ENCODE data around the gene RPS5. TPM values are rescaled to one million over a fixed set of nuclear protein-coding genes. Genes with fewer than 3 reads are reported as not detected.

RPS5 gene
- polyA plus RNA-seq, 2 of the 4 experiments (the other 2 are of a cell fraction): 2,123 to 2,475 TPM

GRCh38 chr19:58352760-58353671 is 34.1 kb upstream of the RPS5 start, which contains the start of gene A1BG:
Gene A1BG, minus strand, starts transcription at chr19:58353492. Its CDS starts 55 bp downstream, at chr19:58353437.
- CTCF ChIA-PET: interaction anchor here (1.0 kb wide), 1 partner anchor 9 kb away, joined by 3 read pairs; the partner anchor contains the start of gene ZNF497
- ATAC-seq (no peak), DNase-seq (ENCODE audit: low read depth in 1 of 2, low spot score in 1 of 2) (no peak), FAIRE-seq (no peak)
- Histone ChIP-seq H3K9me3 (peaks cover 2% of the 10 kb centered on the region; the same call in 1 of the 3 replicates), H3K4me3 (no peak within 1 kb of the TSS), H3K4me2 (no peak within 1 kb of the TSS), H3K4me1 (0 out of 3 replicates have a peak, but pooled peaks cover 4% of the 10 kb centered on the region), H3K27ac (no peak within 1 kb of the TSS)
- TF ChIP-seq ZNF302 (CRISPR knock-in tag; IDR thresholded peaks at IDR 0.05) (no peak), CBX2 (IDR thresholded peaks at IDR 0.05; ENCODE audit: borderline replicate concordance, low read depth) (no peak), MAX (IDR thresholded peaks at IDR 0.05) (no peak), MYC (IDR thresholded peaks at IDR 0.05; ENCODE audit: borderline replicate concordance, low read length) (no peak), ESRRA (IDR thresholded peaks at IDR 0.05; ENCODE audit: borderline replicate concordance, low read length) (no peak), RFX5 (IDR thresholded peaks at IDR 0.05) (no peak), POLR2A (IDR thresholded peaks at IDR 0.05; ENCODE audit: low read length) (no peak), CTCF (IDR thresholded peaks at IDR 0.05) (no peak), POLR2AphosphoS2 (conservative IDR thresholded peaks at IDR 0.05; ENCODE audit: low read length) (no peak), CEBPB (IDR thresholded peaks at IDR 0.05) (no peak), CHD4 (IDR thresholded peaks at IDR 0.05; ENCODE audit: borderline replicate concordance) (no peak), FOSL2 (IDR thresholded peaks at IDR 0.05) (no peak), FOSL2 (CRISPR knock-in tag; IDR thresholded peaks at IDR 0.05) (no peak), RAD21 (conservative IDR thresholded peaks at IDR 0.05 in 1 of 2, IDR thresholded peaks at IDR 0.05 in 1 of 2) (no peak)
- POLR2A ChIA-PET: interaction anchor here (3.4 kb wide), 1 partner anchor 9 kb away, joined by 13 read pairs; the partner anchor contains the start of gene ZNF497
- WGBS (ENCODE audit: missing lambda C conversion rate): 83% methylated on average over 15 of the region's 26 CpGs

GRCh38 chr19:58353717-58354477 is 33.2 kb upstream of the RPS5 start:
- POLR2A ChIA-PET: interaction anchor here (3.4 kb wide), 1 partner anchor 9 kb away, joined by 13 read pairs; the partner anchor contains the start of gene ZNF497
- no peak for ATAC-seq

More at GRCh38 chr19:58353717-58354477, 33.2 kb upstream of the RPS5 start:
- DNase-seq (ENCODE audit: low read depth in 1 of 2, low spot score in 1 of 2) (no peak), FAIRE-seq (no peak)
- WGBS (ENCODE audit: missing lambda C conversion rate): 72% methylated on average over 15 of the region's 15 CpGs
- TF ChIP-seq PBX3 (IDR thresholded peaks at IDR 0.05): no peak
- no peak for TF ChIP-seq HDAC2 (IDR thresholded peaks at IDR 0.05)
- no peak for TF ChIP-seq KDM5A (IDR thresholded peaks at IDR 0.05)
- no peak for TF ChIP-seq RCOR1 (IDR thresholded peaks at IDR 0.05; ENCODE audit: low read depth, low read length)
- TF ChIP-seq HOXB13 (CRISPR knock-in tag; IDR thresholded peaks at IDR 0.05; ENCODE audit: low read depth): no peak
- TF ChIP-seq POLR2A (IDR thresholded peaks at IDR 0.05; ENCODE audit: low read length): no peak
- TF ChIP-seq EHF (CRISPR knock-in tag; IDR thresholded peaks at IDR 0.05): no peak
- Histone ChIP-seq H3K4me1 (no peaks in the 10 kb centered on the region), H3K4me3 (no peak overlapping the region), H3K4me2 (no peak overlapping the region), H3K9me3 (peaks cover 2% of the 10 kb centered on the region; the same call in 1 of the 3 replicates), H3K27ac (no peak overlapping the region)
- CTCF ChIA-PET: interaction anchor here (1.3 kb wide), 1 partner anchor 9 kb away, joined by 4 read pairs; no protein-coding TSS in a partner anchor

Measured in A549 (cell line).